ENCODE data around the gene POMT2.
"Not testable (repeated sequence)": the region's sequence is repeated elsewhere in the genome, so short reads cannot be mapped to it uniquely, and the experiment has no call there.

POMT2 gene

GRCh38 chr14:77343662-77344061 lies 23.0 kb upstream of the POMT2 start:
- no peaks in the 10 kb centered on the region for H3K27me3 ChIP-seq (ENCODE audit: control insufficient read depth in 1 of 2, insufficient read depth in 2 of 2, low read length in 2 of 2)
- no peak overlapping the region for H3K27ac ChIP-seq (ENCODE audit: low read length)
- no peaks in the 10 kb centered on the region for H3K4me1 ChIP-seq (ENCODE audit: control insufficient read depth, insufficient read depth, low read length)
- H3K36me3 ChIP-seq (ENCODE audit: control insufficient read depth in 2 of 2, insufficient read depth in 2 of 2, low read length in 2 of 2), result peaks cover 7 to 32% of the 10 kb centered on the region in 2 donors
- no peak overlapping the region for H3K9ac ChIP-seq (ENCODE audit: low read length in 2 of 2)
- no peak overlapping the region for H3K4me3 ChIP-seq (ENCODE audit: low read length in 2 of 2)
- no peaks in the 10 kb centered on the region for H3K9me3 ChIP-seq (ENCODE audit: control insufficient read depth in 2 of 2, low read length in 2 of 2)

GRCh38 chr14:77342726-77343397 lies 22.2 kb upstream of the POMT2 start:
- H3K27ac ChIP-seq (ENCODE audit: low read length), result no peak overlapping the region

GRCh38 chr14:77340389-77340788 lies 19.7 kb upstream of the POMT2 start:
- H3K27ac ChIP-seq (ENCODE audit: low read length), result no peak overlapping the region
- no peak overlapping the region for H3K4me3 ChIP-seq (ENCODE audit: low read length in 2 of 2)
- H3K9ac ChIP-seq (ENCODE audit: low read length in 2 of 2), result no peak overlapping the region
- H3K27me3 ChIP-seq (ENCODE audit: control insufficient read depth in 1 of 2, insufficient read depth in 2 of 2, low read length in 2 of 2), result no peaks in the 10 kb centered on the region
- peaks cover 7 to 29% of the 10 kb centered on the region in 2 donors for H3K36me3 ChIP-seq (ENCODE audit: control insufficient read depth in 2 of 2, insufficient read depth in 2 of 2, low read length in 2 of 2)
- H3K9me3 ChIP-seq (ENCODE audit: control insufficient read depth in 2 of 2, low read length in 2 of 2), result no peaks in the 10 kb centered on the region
- H3K4me1 ChIP-seq (ENCODE audit: control insufficient read depth, insufficient read depth, low read length), result no peaks in the 10 kb centered on the region

More at GRCh38 chr14:77342726-77343397, 22.2 kb upstream of the POMT2 start:
- Histone ChIP-seq H3K36me3 (ENCODE audit: control insufficient read depth in 2 of 2, insufficient read depth in 2 of 2, low read length in 2 of 2) (peaks cover 7 to 32% of the 10 kb centered on the region in 2 donors), H3K4me1 (ENCODE audit: control insufficient read depth, insufficient read depth, low read length) (no peaks in the 10 kb centered on the region), H3K9me3 (ENCODE audit: control insufficient read depth in 2 of 2, low read length in 2 of 2) (no peaks in the 10 kb centered on the region), H3K4me3 (ENCODE audit: low read length in 2 of 2) (no peak overlapping the region), H3K27me3 (ENCODE audit: control insufficient read depth in 1 of 2, insufficient read depth in 2 of 2, low read length in 2 of 2) (no peaks in the 10 kb centered on the region), H3K9ac (ENCODE audit: low read length in 2 of 2) (no peak overlapping the region)

GRCh38 chr14:77339407-77339806 lies 18.7 kb upstream of the POMT2 start:
- Histone ChIP-seq H3K27ac (ENCODE audit: low read length) (no peak overlapping the region), H3K4me3 (ENCODE audit: low read length in 2 of 2) (no peak overlapping the region), H3K9ac (ENCODE audit: low read length in 2 of 2) (no peak overlapping the region), H3K9me3 (ENCODE audit: control insufficient read depth in 2 of 2, low read length in 2 of 2) (no peaks in the 10 kb centered on the region), H3K36me3 (ENCODE audit: control insufficient read depth in 2 of 2, insufficient read depth in 2 of 2, low read length in 2 of 2) (peaks cover 7 to 29% of the 10 kb centered on the region in 2 donors), H3K4me1 (ENCODE audit: control insufficient read depth, insufficient read depth, low read length) (no peaks in the 10 kb centered on the region), H3K27me3 (ENCODE audit: control insufficient read depth in 1 of 2, insufficient read depth in 2 of 2, low read length in 2 of 2) (no peaks in the 10 kb centered on the region)

GRCh38 chr14:77338302-77338701 lies 17.6 kb upstream of the POMT2 start:
- H3K4me3 ChIP-seq (ENCODE audit: low read length in 2 of 2), result no peak overlapping the region
- no peak overlapping the region for H3K9ac ChIP-seq (ENCODE audit: low read length in 2 of 2)
- H3K4me1 ChIP-seq (ENCODE audit: control insufficient read depth, insufficient read depth, low read length), result no peaks in the 10 kb centered on the region
- H3K36me3 ChIP-seq (ENCODE audit: control insufficient read depth in 2 of 2, insufficient read depth in 2 of 2, low read length in 2 of 2), result peaks cover 7 to 20% of the 10 kb centered on the region in 2 donors
- H3K27me3 ChIP-seq (ENCODE audit: control insufficient read depth in 1 of 2, insufficient read depth in 2 of 2, low read length in 2 of 2), result no peaks in the 10 kb centered on the region
- H3K9me3 ChIP-seq (ENCODE audit: control insufficient read depth in 2 of 2, low read length in 2 of 2), result no peaks in the 10 kb centered on the region
- H3K27ac ChIP-seq (ENCODE audit: low read length), result no peak overlapping the region

GRCh38 chr14:77337880-77338279 lies 17.2 kb upstream of the POMT2 start:
- Histone ChIP-seq H3K9ac (ENCODE audit: low read length in 2 of 2) (no peak overlapping the region), H3K4me3 (ENCODE audit: low read length in 2 of 2) (no peak overlapping the region), H3K4me1 (ENCODE audit: control insufficient read depth, insufficient read depth, low read length) (no peaks in the 10 kb centered on the region), H3K27ac (ENCODE audit: low read length) (no peak overlapping the region), H3K36me3 (ENCODE audit: control insufficient read depth in 2 of 2, insufficient read depth in 2 of 2, low read length in 2 of 2) (peaks cover 7 to 17% of the 10 kb centered on the region in 2 donors), H3K27me3 (ENCODE audit: control insufficient read depth in 1 of 2, insufficient read depth in 2 of 2, low read length in 2 of 2) (no peaks in the 10 kb centered on the region), H3K9me3 (ENCODE audit: control insufficient read depth in 2 of 2, low read length in 2 of 2) (no peaks in the 10 kb centered on the region)

GRCh38 chr14:77337255-77337654 lies 16.6 kb upstream of the POMT2 start:
- H3K27me3 ChIP-seq (ENCODE audit: control insufficient read depth in 1 of 2, insufficient read depth in 2 of 2, low read length in 2 of 2); H3K9me3 ChIP-seq (ENCODE audit: control insufficient read depth in 2 of 2, low read length in 2 of 2); H3K9ac ChIP-seq (ENCODE audit: low read length in 2 of 2); H3K4me1 ChIP-seq (ENCODE audit: control insufficient read depth, insufficient read depth, low read length); H3K27ac ChIP-seq (ENCODE audit: low read length); H3K4me3 ChIP-seq (ENCODE audit: low read length in 2 of 2): not testable (repeated sequence)
- peaks cover 7 to 15% of the 10 kb centered on the region in 2 donors for H3K36me3 ChIP-seq (ENCODE audit: control insufficient read depth in 2 of 2, insufficient read depth in 2 of 2, low read length in 2 of 2)

GRCh38 chr14:77335576-77335975 lies 14.9 kb upstream of the POMT2 start:
- Histone ChIP-seq H3K27me3 (ENCODE audit: control insufficient read depth in 1 of 2, insufficient read depth in 2 of 2, low read length in 2 of 2) (no peaks in the 10 kb centered on the region), H3K36me3 (ENCODE audit: control insufficient read depth in 2 of 2, insufficient read depth in 2 of 2, low read length in 2 of 2) (peaks cover 6 to 7% of the 10 kb centered on the region in 2 donors), H3K9ac (ENCODE audit: low read length in 2 of 2) (no peak overlapping the region), H3K9me3 (ENCODE audit: control insufficient read depth in 2 of 2, low read length in 2 of 2) (no peaks in the 10 kb centered on the region), H3K4me1 (ENCODE audit: control insufficient read depth, insufficient read depth, low read length) (no peaks in the 10 kb centered on the region), H3K27ac (ENCODE audit: low read length) (no peak overlapping the region), H3K4me3 (ENCODE audit: low read length in 2 of 2) (no peak overlapping the region)

GRCh38 chr14:77329872-77330271 lies 9.2 kb upstream of the POMT2 start:
- no peak overlapping the region for H3K4me3 ChIP-seq (ENCODE audit: low read length in 2 of 2)
- no peaks in the 10 kb centered on the region for H3K4me1 ChIP-seq (ENCODE audit: control insufficient read depth, insufficient read depth, low read length)

GRCh38 chr14:77327111-77327510 lies 6.4 kb upstream of the POMT2 start:
- Histone ChIP-seq H3K27me3 (ENCODE audit: control insufficient read depth in 1 of 2, insufficient read depth in 2 of 2, low read length in 2 of 2) (no peaks in the 10 kb centered on the region), H3K36me3 (ENCODE audit: control insufficient read depth in 2 of 2, insufficient read depth in 2 of 2, low read length in 2 of 2) (no peaks in the 10 kb centered on the region), H3K9ac (ENCODE audit: low read length in 2 of 2) (no peak overlapping the region), H3K27ac (ENCODE audit: low read length) (no peak overlapping the region), H3K4me1 (ENCODE audit: control insufficient read depth, insufficient read depth, low read length) (peaks cover 5% of the 10 kb centered on the region), H3K9me3 (ENCODE audit: control insufficient read depth in 2 of 2, low read length in 2 of 2) (no peaks in the 10 kb centered on the region), H3K4me3 (ENCODE audit: low read length in 2 of 2) (no peak overlapping the region)

More at GRCh38 chr14:77329872-77330271, 9.2 kb upstream of the POMT2 start:
- H3K27ac ChIP-seq (ENCODE audit: low read length), result no peak overlapping the region
- H3K9ac ChIP-seq (ENCODE audit: low read length in 2 of 2), result no peak overlapping the region
- no peaks in the 10 kb centered on the region for H3K27me3 ChIP-seq (ENCODE audit: control insufficient read depth in 1 of 2, insufficient read depth in 2 of 2, low read length in 2 of 2)
- no peaks in the 10 kb centered on the region for H3K9me3 ChIP-seq (ENCODE audit: control insufficient read depth in 2 of 2, low read length in 2 of 2)
- H3K36me3 ChIP-seq (ENCODE audit: control insufficient read depth in 2 of 2, insufficient read depth in 2 of 2, low read length in 2 of 2), result no peaks in the 10 kb centered on the region

- Histone ChIP-seq H3K36me3 (ENCODE audit: control insufficient read depth in 2 of 2, insufficient read depth in 2 of 2, low read length in 2 of 2) (no peaks in the 10 kb centered on the region), H3K4me3 (ENCODE audit: low read length in 2 of 2) (no peak overlapping the region), H3K4me1 (ENCODE audit: control insufficient read depth, insufficient read depth, low read length) (peaks cover 8% of the 10 kb centered on the region), H3K9ac (ENCODE audit: low read length in 2 of 2) (no peak overlapping the region), H3K27ac (ENCODE audit: low read length) (no peak overlapping the region), H3K9me3 (ENCODE audit: control insufficient read depth in 2 of 2, low read length in 2 of 2) (no peaks in the 10 kb centered on the region), H3K27me3 (ENCODE audit: control insufficient read depth in 1 of 2, insufficient read depth in 2 of 2, low read length in 2 of 2) (no peaks in the 10 kb centered on the region)
These were observed 5.0 kb upstream of the POMT2 start for GRCh38 chr14:77325746-77326094.

Data from stomach smooth muscle (tissue), 2 donors.